NT2/D1 (cell line): ENCODE measurements around the gene PEX10.

ENCODE experiments used
- DNase-seq: peaks from one replicate; pipeline ENCODE4 v3.0.0-alpha.2; 2011; ENCODE audit warnings: low read depth, low spot score
- H3K27me3 ChIP-seq: 2 replicates; pipeline ENCODE4 v1.6.0; 2011; ENCODE audit warnings: mild to moderate bottlenecking; ENCODE audit not compliant: insufficient read length, insufficient read depth
- H3K36me3 ChIP-seq: 2 replicates; pipeline ENCODE4 v1.6.1; 2011; ENCODE audit warnings: mild to moderate bottlenecking, low read length, mixed read lengths; ENCODE audit not compliant: insufficient read depth, insufficient read length
- H3K4me1 ChIP-seq: 2 replicates; pipeline ENCODE4 v1.5.1; 2011; ENCODE audit not compliant: insufficient read depth, insufficient read length
- H3K4me3 ChIP-seq: 2 replicates; pipeline ENCODE4 v1.5.1; 2011; ENCODE audit warnings: low read depth; ENCODE audit not compliant: insufficient read length
- H3K9ac ChIP-seq: 2 replicates; pipeline ENCODE4 v1.6.0; 2011; ENCODE audit warnings: low read depth; ENCODE audit not compliant: insufficient read length
- H3K9me3 ChIP-seq: 2 replicates; pipeline ENCODE4 v1.5.1; 2011; ENCODE audit warnings: mild to moderate bottlenecking, low read length; ENCODE audit not compliant: insufficient read depth
- SUZ12 ChIP-seq: IDR thresholded peaks from 2 replicates; pipeline ENCODE4 v1.6.1; 2011; ENCODE audit not compliant: insufficient read length, insufficient read depth; ENCODE audit errors: extremely low read depth
- YY1 ChIP-seq: IDR thresholded peaks from 2 replicates; pipeline ENCODE4 v1.6.1; 2011; ENCODE audit not compliant: insufficient read length, insufficient read depth
- ZNF274 ChIP-seq: IDR thresholded peaks from 2 replicates; pipeline ENCODE4 v1.6.1; 2011; ENCODE audit warnings: mild to moderate bottlenecking, low read depth, low read length

PEX10 gene

GRCh38 chr1:2372551-2373490 is 39.5 kb downstream of the PEX10 start:
- TF ChIP-seq ZNF274: no peak
- no peak for TF ChIP-seq SUZ12
- Histone ChIP-seq H3K4me3 (no peak overlapping the region), H3K4me1 (peaks cover 2% of the 10 kb centered on the region), H3K9ac (peak overlapping the region; percentile 3), H3K36me3 (no peaks in the 10 kb centered on the region), H3K9me3 (no peaks in the 10 kb centered on the region), H3K27me3 (no peaks in the 10 kb centered on the region)
- DNase-seq: no peak

- Histone ChIP-seq H3K4me1 (peaks cover 2% of the 10 kb centered on the region), H3K4me3 (no peak overlapping the region), H3K9me3 (no peaks in the 10 kb centered on the region), H3K9ac (no peak overlapping the region), H3K27me3 (no peaks in the 10 kb centered on the region), H3K36me3 (no peaks in the 10 kb centered on the region)
- DNase-seq: no peak
- no peak for TF ChIP-seq SUZ12
- no peak for TF ChIP-seq ZNF274
- TF ChIP-seq YY1: no peak
Measured at GRCh38 chr1:2368053-2368744, 44.2 kb downstream of the PEX10 start.

GRCh38 chr1:2363847-2364513 is 48.4 kb downstream of the PEX10 start:
- peaks cover 2% of the 10 kb centered on the region for H3K4me1 ChIP-seq
- H3K27me3 ChIP-seq: no peaks in the 10 kb centered on the region
- no peaks in the 10 kb centered on the region for H3K36me3 ChIP-seq
- H3K4me3 ChIP-seq: no peak overlapping the region
- no peak for TF ChIP-seq SUZ12
- H3K9me3 ChIP-seq: no peaks in the 10 kb centered on the region
- H3K9ac ChIP-seq: no peak overlapping the region
- DNase-seq: no peak

- H3K9me3 ChIP-seq: no peaks in the 10 kb centered on the region
- DNase-seq: no peak
- TF ChIP-seq YY1 (no peak), SUZ12 (no peak), ZNF274 (no peak)
- H3K9ac ChIP-seq: no peak overlapping the region
- H3K4me3 ChIP-seq: no peak overlapping the region
- no peaks in the 10 kb centered on the region for H3K4me1 ChIP-seq
- H3K27me3 ChIP-seq: no peaks in the 10 kb centered on the region
- H3K36me3 ChIP-seq: no peaks in the 10 kb centered on the region
Measured at GRCh38 chr1:2360588-2361364, 51.6 kb downstream of the PEX10 start.

GRCh38 chr1:2358651-2359640 is 53.4 kb downstream of the PEX10 start:
- peaks cover 2% of the 10 kb centered on the region for H3K4me1 ChIP-seq
- H3K9ac ChIP-seq: no peak overlapping the region
- H3K4me3 ChIP-seq: no peak overlapping the region
- H3K9me3 ChIP-seq: no peaks in the 10 kb centered on the region
- DNase-seq: no peak
- H3K27me3 ChIP-seq: no peaks in the 10 kb centered on the region
- H3K36me3 ChIP-seq: no peaks in the 10 kb centered on the region
- TF ChIP-seq SUZ12 (no peak), YY1 (no peak), ZNF274 (no peak)

GRCh38 chr1:2358072-2358471 is 54.3 kb downstream of the PEX10 start:
- no peak for DNase-seq
- no peak overlapping the region for H3K4me3 ChIP-seq

More at GRCh38 chr1:2358072-2358471, 54.3 kb downstream of the PEX10 start:
- H3K36me3 ChIP-seq: no peaks in the 10 kb centered on the region
- TF ChIP-seq ZNF274 (no peak), SUZ12 (no peak), YY1 (no peak)
- peaks cover 2% of the 10 kb centered on the region for H3K4me1 ChIP-seq
- no peaks in the 10 kb centered on the region for H3K9me3 ChIP-seq
- no peaks in the 10 kb centered on the region for H3K27me3 ChIP-seq
- H3K9ac ChIP-seq: no peak overlapping the region
